Measurements from ENCODE around the gene TMEM59L.

The TMEM59L gene

GRCh38 chr19:18659281-18660050, 46.8 kb downstream of the TMEM59L start:
- no peak for DNase-seq (ENCODE audit: low read depth)

DNA sequence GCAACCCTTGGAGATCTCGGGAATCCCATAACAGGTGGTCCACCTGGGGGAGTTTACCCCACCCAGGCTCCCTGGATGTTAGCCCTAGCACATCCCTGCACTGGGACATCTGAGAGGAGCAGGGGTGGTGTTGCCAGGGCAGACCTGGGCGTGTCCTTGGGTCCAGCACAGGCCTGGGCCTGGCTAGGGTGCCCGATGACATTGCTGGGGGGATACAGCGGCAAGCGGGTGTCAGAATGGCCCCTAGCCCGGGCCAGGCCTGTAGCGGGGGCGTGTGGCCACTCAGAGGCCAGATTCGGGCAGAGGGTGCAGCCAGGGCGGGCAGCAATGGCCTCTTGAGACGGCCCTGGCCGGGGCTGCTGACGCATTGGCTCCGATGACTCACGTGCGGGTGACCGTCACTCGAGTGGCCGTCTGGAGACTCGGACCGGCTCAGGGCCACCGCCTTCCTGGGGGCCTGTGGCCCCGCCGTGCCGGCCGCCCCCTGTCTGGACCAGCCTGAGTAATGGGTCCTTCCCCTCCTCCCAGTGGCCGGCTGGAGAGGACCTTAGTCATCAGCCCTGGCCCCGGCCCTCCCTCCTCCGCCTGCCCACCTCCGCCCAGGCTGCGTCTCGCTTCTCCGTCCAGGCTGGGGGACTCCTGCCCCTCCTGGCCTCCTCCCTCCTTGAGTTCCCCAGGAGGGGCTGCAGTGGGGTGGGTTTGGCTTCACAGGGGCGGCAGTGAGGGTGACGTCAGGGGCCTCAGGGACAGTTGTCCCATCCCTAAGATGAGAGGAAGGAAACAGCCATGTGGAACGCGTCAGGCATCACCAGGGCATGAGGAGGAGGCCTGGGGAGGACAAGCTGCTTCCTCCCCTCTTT, 47.6 kb downstream of the TMEM59L start:
- DNase-seq (ENCODE audit: low read depth) = no peak

DNA sequence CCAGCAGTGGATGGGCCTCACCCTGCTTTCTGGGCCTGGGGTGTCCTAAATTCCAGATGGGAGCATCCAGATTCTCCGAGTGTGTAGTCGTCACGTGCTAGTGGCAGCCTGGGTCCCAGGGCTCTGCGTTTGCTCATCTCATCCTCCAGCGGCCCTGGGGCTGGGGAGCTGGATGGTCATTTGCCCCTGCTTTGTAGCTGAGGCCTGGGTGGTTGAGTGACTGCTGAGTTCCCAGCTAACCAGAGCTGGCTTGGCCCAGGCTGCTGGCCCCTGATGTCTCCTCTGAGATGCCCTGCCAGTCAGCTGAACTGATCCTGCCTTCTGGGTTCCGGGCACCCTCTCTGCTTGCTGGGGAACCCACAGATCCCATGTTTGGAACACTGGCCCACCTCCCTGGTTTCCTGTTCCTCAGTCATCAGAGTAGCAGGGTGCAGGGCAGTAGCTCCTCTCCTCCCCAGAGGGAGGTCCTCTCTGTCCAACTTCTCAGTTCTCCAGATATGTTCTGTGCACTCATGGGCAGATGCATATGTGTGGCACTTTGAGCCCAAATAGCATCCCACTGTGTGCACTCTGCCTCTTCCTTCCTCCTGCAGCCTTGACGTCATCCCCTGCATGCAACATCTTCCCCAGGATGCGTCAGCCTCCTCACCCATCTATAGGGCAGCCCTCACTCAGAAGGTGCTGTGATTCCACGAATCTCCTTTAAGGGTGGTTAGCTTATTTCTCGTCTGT, 48.4 kb downstream of the TMEM59L start:
- DNase-seq (ENCODE audit: low read depth) = no peak

DNA sequence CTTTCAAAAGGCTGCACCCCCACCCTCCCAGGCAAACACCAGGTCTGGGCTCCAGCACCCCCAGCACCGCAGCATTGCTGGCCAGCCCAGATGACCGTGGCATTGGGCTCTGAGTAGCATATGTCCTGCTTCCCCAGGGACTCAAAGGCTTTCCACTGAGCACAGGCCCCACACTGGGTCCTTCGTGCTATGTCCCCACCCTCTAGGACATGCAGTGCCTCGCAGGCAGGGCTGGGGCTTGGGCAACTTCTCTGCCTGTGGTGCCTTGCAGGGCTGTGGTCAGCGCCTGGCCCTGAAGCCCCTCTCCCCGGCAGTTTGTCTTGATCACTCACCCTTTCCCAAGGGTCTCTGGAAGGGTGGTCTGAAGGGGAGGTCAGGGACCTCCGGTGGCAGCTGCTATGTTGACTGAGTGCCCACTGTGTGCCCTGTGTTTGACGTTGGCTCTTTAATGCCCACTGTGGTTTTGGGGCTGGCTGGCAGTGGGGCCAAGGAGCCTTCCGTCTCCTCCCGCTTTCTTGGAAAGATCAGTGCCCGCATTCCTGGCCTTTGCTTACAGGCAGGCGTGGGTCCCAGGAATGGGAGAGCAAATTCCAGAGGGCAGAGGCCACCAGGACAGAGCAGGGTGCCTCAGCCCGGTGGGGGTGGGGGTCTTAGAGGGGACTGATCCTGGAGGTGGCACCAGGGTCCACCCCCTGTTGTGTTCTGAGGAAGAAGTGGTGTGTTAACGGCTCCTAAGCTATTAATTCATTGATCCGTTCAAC, 50.5 kb downstream of the TMEM59L start:
- DNase-seq (ENCODE audit: low read depth) = no peak

DNA sequence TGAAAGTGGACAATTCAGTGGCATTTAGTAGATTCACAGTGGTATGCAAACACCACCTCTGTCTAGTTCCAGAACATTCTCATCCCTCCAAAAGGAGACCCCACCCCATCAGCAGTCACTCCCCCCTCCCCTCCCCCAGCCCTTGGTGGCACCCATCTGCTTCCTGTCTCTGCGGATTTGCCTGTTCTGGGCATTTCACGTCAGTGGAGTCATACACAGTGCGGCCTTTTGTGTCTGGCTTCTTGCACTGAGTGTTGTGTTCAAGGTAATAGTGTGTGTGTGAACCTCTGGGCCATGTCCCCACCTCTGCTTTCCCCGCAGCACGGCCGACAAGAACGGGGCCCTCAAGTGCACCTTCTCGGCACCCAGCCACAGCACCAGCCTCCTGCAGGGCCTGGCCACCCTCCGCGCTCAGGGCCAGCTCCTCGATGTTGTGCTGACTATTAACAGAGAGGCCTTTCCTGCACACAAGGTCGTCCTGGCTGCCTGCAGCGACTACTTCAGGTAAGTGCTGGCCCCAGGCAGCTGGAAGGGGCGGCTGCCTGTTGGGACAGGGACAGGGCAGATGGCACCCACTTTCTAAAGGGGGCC, 51.4 kb downstream of the TMEM59L start:
- no peak for DNase-seq (ENCODE audit: low read depth)

- no peak for DNase-seq (ENCODE audit: low read depth)
These were observed 53.1 kb downstream of the TMEM59L start for GRCh38 chr19:18665771-18666202.

- no peak for DNase-seq (ENCODE audit: low read depth)
These were observed 53.6 kb downstream of the TMEM59L start for GRCh38 chr19:18666317-18666716.

DNA sequence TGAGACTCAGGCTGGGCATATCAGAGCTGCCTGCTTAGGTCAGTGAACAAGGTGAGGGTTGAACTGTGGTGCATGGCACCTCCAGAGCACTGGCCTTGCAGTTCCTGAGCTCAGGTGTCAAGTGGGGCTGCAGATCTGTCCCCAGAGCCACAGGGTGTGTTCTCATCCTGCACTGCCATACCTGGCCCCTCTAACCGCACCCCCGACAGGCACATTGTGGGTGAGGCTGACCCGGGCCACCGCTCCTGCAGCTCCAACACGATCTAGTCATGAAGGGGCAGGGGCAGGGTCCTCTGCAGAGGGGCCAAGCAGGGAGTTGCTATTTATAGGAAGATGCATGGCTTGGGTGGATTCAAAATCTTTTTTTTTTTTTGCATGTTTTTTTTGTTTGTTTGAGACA, 54.1 kb downstream of the TMEM59L start:
- no peak for DNase-seq (ENCODE audit: low read depth)

DNA sequence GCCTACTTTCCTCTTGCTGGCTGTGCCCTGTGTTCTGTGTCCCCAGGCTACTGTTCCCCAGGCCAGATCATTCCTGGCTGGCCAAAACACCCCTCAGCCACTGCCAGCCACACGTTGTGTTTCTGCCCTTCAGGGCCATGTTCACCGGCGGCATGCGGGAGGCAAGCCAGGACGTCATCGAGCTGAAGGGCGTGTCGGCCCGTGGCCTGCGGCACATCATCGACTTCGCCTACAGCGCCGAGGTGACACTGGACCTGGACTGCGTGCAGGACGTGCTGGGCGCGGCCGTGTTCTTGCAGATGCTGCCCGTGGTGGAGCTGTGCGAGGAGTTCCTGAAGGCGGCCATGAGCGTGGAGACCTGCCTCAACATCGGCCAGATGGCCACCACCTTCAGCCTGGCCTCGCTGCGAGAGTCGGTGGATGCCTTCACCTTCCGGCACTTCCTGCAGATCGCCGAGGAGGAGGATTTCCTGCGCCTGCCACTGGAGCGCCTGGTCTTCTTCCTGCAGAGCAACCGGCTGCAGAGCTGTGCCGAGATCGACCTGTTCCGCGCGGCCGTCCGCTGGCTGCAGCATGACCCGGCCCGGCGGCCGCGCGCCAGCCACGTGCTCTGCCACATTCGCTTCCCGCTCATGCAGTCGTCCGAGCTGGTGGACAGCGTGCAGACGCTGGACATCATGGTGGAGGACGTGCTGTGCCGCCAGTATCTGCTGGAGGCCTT, 55.0 kb downstream of the TMEM59L start:
- no peak for DNase-seq (ENCODE audit: low read depth)

DNA sequence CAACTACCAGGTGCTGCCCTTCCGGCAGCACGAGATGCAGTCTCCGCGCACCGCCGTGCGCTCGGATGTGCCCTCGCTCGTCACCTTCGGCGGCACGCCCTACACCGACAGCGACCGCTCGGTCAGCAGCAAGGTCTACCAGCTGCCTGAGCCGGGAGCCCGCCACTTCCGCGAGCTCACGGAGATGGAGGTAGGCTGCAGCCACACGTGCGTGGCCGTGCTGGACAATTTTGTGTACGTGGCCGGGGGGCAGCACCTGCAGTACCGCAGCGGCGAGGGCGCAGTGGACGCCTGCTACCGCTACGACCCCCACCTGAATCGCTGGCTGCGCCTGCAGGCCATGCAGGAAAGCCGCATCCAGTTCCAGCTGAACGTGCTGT, 55.6 kb downstream of the TMEM59L start:
- DNase-seq (ENCODE audit: low read depth) = no peak

DNA sequence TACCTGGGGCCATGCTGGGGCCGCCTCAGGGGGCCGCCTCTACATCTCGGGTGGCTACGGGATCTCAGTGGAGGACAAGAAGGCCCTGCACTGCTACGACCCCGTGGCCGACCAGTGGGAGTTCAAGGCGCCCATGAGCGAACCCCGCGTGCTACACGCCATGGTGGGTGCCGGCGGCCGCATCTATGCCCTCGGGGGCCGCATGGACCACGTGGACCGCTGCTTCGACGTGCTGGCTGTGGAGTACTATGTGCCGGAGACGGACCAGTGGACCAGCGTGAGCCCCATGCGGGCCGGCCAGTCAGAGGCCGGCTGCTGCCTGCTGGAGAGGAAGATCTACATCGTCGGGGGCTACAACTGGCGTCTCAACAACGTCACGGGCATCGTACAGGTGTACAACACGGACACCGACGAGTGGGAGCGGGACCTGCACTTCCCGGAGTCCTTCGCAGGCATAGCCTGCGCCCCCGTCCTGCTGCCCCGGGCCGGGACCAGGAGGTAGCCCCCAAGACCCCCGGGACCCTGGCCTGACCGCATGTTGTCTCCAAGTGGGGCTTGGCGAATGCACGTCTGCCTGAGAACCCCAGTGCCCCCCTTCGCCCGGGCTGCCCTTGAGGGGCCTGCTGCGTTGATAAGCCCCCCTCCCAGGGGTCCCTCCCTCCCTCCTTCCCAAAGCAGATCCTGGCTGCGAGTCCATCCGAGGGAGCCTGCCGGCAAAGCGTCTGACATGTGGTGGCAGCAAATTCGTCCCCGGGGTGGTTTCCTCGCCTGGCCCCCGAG, 56.3 kb downstream of the TMEM59L start:
- no peak for DNase-seq (ENCODE audit: low read depth)

DNA sequence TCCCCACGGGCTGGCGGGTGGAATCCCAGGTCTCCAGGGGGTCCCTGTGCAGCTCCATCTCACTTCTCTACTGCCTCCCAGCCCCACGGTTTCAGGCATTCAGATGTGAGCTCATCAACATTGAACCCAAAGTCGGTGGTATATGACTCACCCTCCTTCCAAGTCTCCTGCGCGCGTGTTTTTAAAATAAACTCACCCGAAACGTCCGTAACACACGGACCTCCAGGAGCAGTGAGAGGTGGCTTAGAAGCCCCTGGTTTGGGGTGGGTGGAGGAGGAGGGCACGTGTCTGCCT, 56.8 kb downstream of the TMEM59L start:
- DNase-seq (ENCODE audit: low read depth) = no peak

DNA sequence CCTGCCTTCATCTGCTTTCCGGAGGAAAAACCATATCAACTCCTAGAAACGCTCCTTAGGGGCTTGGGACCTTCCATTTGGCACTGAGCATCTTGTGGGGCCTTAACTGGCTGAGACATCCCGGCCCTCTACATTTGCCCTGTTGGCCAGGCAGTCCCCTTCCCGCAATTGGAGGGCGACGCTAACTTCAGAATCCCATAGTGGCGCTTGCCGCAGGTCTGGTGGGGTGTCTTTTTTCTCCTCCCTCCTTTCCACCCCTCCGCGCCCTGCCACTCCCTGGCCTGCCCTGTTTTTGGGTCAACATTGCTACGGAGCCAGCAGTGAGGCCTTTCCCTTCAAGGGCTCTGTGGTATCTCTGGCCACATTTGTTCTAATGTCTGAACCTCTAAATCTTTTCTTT, 57.2 kb downstream of the TMEM59L start:
- DNase-seq (ENCODE audit: low read depth) = no peak

- no peak for DNase-seq (ENCODE audit: low read depth)
These were observed 57.6 kb downstream of the TMEM59L start for GRCh38 chr19:18670312-18670711.

Measured in activated T-cell treated with anti-CD3 and anti-CD28 coated beads for 48 hours (primary cell).